Activated CD8-positive, alpha-beta memory T cell treated with anti-CD3 and anti-CD28 coated beads, Interleukin-2, amount 50 U/mL, for 1 hour (primary cell): ENCODE measurements around the gene FAM180A.
"Not testable (repeated sequence)": the region's sequence is repeated elsewhere in the genome, so short reads cannot be mapped to it uniquely, and the experiment has no call there.

Experiments
- DNase-seq: peaks from one replicate; pipeline ENCODE4 v3.0.0-alpha.2; 2020; ENCODE audit errors: extremely low read depth

Gene FAM180A

DNA sequence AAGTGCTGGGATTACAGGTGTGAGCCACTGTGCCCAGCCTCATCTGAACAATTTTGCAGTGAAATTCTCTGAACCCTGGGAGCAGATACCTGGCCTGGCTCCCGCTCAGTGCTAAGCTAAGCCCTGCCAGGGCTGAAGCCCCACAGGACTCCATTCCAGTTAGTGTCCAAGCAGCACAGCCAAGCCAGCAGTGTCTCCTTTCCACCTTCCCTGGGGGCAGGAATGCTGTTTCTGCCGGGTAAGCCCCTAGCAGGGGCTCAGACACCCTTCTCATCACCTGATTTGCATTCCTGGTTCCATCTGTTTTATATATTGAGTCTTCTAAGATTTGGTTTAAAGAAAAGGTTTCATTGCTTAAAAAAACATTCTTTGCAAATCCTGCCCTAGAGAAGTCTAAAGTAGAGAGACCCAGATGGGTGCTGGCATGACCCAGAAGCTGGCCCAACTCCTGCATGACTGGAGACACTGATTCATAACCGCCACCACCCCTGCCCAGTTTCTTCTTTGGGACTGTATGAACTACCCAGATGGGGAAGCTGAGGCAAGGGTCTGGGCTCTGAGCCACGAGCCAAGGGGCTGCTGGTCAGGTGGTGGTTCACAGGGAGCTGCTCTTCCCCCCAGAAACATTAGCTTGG, 34.7 kb downstream of the FAM180A start:
- no peak for DNase-seq

GRCh38 chr7:135712796-135713195, 35.8 kb downstream of the FAM180A start:
- no peak for DNase-seq

- no peak for DNase-seq
These were observed 36.3 kb downstream of the FAM180A start for GRCh38 chr7:135712182-135712782.

DNA sequence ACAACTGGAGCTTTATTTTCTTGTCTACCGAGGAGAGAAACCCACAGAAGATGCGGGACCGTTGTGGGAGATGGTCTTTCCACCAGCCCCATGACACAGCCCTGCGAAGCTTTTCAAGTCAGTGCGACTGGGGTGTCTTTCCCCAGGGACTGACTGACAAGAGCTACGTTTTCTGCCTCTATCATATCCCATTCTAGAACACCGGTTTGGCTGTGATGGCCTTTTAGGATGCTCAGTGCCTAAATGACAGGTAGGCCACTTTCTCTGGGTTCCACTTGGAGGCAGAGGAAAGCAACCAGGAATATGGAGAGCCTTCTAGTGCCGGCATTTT, 37.5 kb downstream of the FAM180A start:
- no peak for DNase-seq

- DNase-seq, result no peak
These were observed 38.0 kb downstream of the FAM180A start for GRCh38 chr7:135710417-135711138.

GRCh38 chr7:135709508-135709907, 39.1 kb downstream of the FAM180A start:
- DNase-seq, result no peak

- DNase-seq, result no peak
These were observed 40.6 kb downstream of the FAM180A start for GRCh38 chr7:135708041-135708440.

DNA sequence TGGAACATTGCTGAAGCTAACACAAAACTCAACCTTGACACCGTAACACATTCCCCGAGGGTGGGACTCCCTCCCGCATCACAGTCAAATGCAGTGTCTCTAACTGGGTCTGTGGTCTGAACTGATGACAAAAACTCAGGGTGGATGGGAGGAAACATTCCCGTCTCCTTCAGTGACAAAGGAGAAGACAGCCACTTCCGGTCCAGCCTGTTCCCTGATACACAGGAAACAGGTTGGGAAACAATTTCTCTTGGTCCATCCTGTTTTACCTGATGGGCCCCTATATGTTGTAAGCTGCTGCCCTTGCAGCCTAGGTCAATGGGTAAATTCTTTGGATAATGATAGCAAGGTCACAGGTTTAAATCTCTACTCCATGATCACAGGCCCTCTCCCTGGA, 41.0 kb downstream of the FAM180A start:
- no peak for DNase-seq

DNA sequence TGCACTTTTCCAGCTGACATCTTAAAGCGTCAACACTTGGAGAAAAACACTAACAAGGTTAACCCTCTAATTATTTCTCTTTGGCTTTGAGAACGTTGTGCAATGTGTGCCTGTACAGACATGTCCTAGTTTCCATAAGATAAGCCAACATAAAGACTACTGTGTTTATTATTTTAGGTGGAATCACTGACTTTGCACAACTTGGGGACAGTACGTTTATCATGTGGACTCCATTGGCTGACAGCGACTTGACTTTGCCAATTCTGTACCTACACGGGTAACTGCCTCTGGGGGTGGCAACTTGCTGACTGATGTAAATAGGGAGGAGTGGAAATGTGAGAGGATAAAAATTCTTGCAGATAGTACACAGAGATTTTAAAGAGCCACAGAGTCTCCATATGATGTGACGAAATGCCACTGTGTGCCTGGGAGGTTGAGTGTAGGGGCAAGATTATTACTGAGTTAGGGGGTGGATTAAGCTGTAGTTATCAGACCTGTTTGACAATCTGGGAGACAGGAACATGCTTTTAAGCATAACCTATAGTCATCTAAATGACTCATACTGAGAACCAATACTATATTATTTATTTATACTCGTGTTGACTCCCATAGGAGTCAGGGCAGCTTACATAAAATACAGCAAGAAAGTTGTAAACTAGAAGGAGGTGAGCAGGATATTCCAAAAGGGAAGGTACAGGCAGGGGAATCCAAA, 41.6 kb downstream of the FAM180A start:
- DNase-seq, result no peak

DNA sequence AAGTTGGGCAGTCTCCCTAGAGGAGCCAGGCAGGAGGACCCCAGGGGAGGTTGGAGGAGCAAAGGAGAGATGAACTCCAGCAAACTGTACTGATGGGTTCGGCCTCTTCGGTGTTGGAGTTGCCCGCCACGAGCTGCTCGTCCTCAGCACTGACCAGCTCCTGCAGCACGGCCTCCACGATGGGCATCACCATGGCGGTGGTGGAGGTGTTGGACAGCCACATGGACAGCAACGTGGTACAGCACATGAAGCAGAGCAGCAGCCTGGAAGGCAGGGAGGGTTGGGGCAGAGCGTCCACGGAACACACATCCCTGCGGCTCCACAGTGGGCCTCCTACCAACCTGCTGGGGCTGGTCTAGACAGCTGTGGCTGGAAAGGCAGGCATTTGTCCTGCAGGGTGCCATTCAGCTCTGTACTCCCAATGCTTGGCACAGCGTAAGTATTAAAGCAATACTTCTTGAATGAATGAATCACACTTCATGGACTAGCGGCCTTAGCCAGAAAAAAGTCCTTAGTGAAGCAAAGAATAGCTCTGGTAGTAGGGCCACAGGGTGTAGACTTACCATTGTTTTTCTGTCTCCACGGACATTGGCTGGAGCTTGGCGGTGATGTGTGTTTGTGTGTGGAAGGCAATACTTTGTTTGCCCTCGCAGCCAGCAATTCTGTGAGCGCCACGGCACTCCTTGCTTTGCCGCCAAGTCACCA, 42.4 kb downstream of the FAM180A start:
- DNase-seq, result no peak

GRCh38 chr7:135704698-135705097, 43.9 kb downstream of the FAM180A start:
- DNase-seq, result no peak

GRCh38 chr7:135704074-135704473, 44.5 kb downstream of the FAM180A start:
- no peak for DNase-seq

DNA sequence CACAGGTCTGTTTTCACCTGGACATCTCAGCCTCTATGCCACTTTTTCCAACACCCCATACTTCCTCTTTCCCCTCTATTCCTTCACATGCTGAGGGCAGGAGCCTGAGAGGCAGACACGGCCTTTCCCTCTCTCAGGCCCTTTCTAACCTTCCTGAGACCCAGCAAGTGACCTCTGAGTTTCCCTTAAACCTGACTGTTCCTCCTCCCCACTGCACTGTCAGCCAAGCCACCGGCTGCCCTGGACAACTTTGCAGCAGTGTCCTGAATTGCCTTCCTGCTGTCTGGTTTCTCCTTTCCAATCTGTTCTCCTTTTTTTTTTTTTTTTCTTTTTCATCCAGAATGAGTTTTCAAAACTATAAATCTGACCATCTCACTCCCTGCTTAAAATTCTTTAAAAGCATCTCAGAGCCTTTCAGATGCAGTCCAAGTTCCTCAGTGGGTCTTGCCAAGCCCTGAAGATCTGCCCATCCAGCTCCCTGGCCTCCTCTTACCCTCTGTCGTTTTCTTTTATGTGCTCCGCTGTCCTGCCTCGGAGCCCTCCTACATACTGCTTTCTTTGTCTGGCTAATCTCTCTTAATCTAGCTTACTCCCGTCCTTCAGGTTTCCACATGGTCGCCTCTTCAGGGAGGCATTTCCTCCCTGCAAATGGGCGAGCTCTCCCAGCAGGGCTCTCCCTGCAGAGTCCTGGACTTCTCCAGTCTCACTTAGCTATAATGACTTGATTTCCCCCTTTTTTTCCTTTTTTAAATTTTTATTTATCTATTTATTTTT, 51.1 kb downstream of the FAM180A start:
- DNase-seq, result no peak

DNA sequence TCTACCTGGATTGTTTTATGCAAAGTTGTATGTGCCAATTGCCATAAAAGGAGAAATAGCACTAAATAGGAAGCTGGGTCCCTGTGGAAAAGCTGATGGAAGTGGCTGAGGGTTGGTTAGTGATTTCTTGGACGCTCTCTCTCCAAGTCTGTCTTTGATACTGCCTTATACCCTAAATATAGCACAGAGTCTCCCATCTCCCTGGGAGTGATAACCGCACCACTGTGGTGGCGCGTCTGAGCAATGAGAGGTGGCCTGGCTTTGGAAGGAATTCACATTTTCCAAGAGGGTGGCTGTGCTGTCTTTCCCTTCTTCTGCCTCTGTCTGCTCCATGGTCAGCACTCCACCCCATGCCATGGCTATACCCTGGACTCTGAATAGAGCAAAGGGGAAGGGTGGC, 55.1 kb downstream of the FAM180A start:
- no peak for DNase-seq

DNA sequence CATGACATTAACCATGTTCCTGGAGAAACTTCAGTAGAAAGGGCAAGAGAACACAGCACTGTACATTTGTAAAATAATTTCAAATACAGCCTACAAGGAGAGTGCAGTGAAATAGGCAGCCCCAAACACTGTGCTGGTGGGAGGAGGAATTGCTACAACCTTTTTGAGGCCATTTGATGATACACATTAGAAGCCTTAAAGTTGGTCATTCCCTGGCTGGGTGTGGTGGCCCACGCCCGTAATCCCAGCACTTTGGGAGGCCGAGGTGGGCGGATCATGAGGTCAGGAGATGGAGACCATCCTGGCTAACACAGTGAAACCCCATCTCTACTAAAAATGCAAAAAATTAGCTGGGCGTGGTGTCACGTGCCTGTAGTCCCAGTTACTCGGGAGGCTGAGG, 56.0 kb downstream of the FAM180A start:
- not testable (repeated sequence) for DNase-seq

DNA sequence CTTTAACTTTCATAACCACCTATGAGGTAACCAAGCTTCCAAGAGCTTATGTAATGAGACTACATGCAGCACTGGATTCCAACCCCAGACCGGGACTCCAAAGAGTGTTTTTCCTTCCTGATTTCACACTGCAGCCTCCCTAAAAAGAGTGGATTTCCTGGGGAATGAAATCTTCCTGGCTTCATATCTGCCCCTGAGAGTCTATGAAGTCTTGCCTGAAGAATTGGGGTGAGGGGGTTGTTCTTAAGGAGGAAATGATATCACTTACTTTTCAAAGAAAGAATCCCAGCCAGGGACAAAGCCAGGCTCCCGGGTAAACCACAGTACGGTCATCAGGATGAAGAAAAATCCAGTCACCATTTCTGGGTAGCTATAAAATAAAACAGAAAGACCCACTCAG, 56.6 kb downstream of the FAM180A start:
- no peak for DNase-seq

GRCh38 chr7:135690566-135690965, 58.0 kb downstream of the FAM180A start:
- DNase-seq, result no peak

- no peak for DNase-seq
These were observed 61.1 kb downstream of the FAM180A start for GRCh38 chr7:135687466-135687865.

DNA sequence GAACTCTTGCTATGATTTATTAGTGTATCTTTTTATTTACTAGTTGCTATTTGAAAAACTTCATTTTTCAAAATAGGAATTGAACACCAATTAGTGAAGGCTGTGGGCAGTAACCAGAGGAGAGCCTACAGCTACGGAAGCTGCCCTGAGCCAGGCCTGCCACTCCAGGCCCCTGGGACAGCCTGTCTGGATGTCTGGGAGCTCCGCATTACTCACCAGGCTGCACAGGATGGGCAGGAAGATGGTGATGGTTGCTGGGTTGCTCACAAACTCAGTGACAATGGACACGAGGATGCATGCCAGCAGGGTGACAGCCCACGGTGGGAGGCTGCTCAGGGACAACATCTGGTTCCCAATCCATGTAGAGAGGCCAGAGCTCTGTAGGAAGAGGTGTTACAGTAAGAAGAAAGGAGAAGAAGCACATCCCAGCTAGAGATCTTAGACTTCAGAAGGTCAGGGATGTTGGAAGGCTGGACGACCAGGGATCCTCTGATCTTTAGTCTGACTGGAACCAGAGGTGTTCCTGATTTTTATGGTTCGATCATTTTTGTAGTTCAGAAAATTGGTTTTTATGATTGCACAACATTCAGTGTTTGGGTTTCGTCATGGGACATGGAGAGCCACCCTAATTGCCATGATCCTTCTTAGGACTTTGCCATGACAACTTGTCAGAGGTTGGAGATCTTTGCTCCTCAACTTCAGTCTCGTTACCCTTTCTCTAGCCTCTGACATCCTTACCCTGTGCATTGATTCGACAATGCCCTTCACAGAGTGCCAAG, 63.1 kb downstream of the FAM180A start:
- DNase-seq, result no peak

GRCh38 chr7:135684699-135685098, 63.9 kb downstream of the FAM180A start:
- DNase-seq, result no peak

- no peak for DNase-seq
These were observed 64.5 kb downstream of the FAM180A start for GRCh38 chr7:135684136-135684535.
